T-helper 17 cell (primary cell): ENCODE data around the gene LIPH. TPM values are rescaled to one million over a fixed set of nuclear protein-coding genes. Genes with fewer than 3 reads are reported as not detected.
"Not testable (repeated sequence)": the region's sequence is repeated elsewhere in the genome, so short reads cannot be mapped to it uniquely, and the experiment has no call there.

ENCODE experiments used
- ATAC-seq: fragments of 150-1000 bp; cut with Tn5 transposase; 2 replicates; pipeline ENCODE4 v1.10.0; 2021; ENCODE audit warnings: mild to moderate bottlenecking, moderate library complexity
- DNase-seq, 3 donors: peaks; one replicate each; pipeline versions ENCODE4 v3.0.0 to v3.0.0-alpha.2; 2020 to 2021
- H3K9me3 ChIP-seq: one replicate; pipeline ENCODE4 v1.7.0; 2013; ENCODE audit warnings: low read length, mild to moderate bottlenecking; ENCODE audit not compliant: control insufficient read depth, poor library complexity, severe bottlenecking
- H3K27ac Mint-ChIP-seq: one replicate; pipeline ENCODE4 v1.8.0; 2022; ENCODE audit warnings: mild to moderate bottlenecking, moderate library complexity, mixed read lengths
- H3K27me3 Mint-ChIP-seq: one replicate; pipeline ENCODE4 v1.8.0; 2022; ENCODE audit warnings: mixed read lengths
- H3K36me3 Mint-ChIP-seq: one replicate; pipeline ENCODE4 v1.8.0; 2022; ENCODE audit warnings: low read depth, mixed read lengths
- H3K4me1 Mint-ChIP-seq: one replicate; pipeline ENCODE4 v1.8.0; 2022; ENCODE audit warnings: mild to moderate bottlenecking, mixed read lengths
- H3K4me3 Mint-ChIP-seq: one replicate; pipeline ENCODE4 v1.8.0; 2022; ENCODE audit warnings: mild to moderate bottlenecking, moderate library complexity, mixed read lengths
- total RNA-seq, 4 donors: library from RNA in 2 of 4; stranded (reverse) in 2 of 4; gene quantifications; one replicate each; pipeline ENCODE4 v1.2.3 and lab custom pipeline; 2022 to 2026

The LIPH gene
- total RNA-seq, 2 donors from 2014 or later: 0.32 to 1.7 TPM

GRCh38 chr3:185498503-185499396 lies 53.6 kb downstream of the LIPH start, which contains the start of gene TMEM41A:
TMEM41A (minus strand) TSS chr3:185499035; CDS start chr3:185498961, 74 bp downstream.
- ATAC-seq (peak; percentile 99), DNase-seq (peak; percentile 76 to 86 (median 78))
- peak within 1 kb of the TSS; percentile 67 for H3K27ac Mint-ChIP-seq
- H3K4me3 Mint-ChIP-seq: peak within 1 kb of the TSS; percentile 95
- H3K36me3 Mint-ChIP-seq: peaks cover 9% of the 10 kb centered on the region
- no peaks in the 10 kb centered on the region for H3K9me3 ChIP-seq
- H3K4me1 Mint-ChIP-seq: peaks cover 18% of the 10 kb centered on the region
- no peaks in the 10 kb centered on the region for H3K27me3 Mint-ChIP-seq

- Mint-ChIP-seq H3K27ac (no peak overlapping the region), H3K27me3 (no peaks in the 10 kb centered on the region), H3K4me3 (peak overlapping the region; percentile 43), H3K4me1 (peaks cover 5% of the 10 kb centered on the region), H3K36me3 (peaks cover 10% of the 10 kb centered on the region)
- ATAC-seq (no peak), DNase-seq (no peak)
- H3K9me3 ChIP-seq: no peaks in the 10 kb centered on the region
Observed at GRCh38 chr3:185490241-185490640, 62.1 kb downstream of the LIPH start.

DNA sequence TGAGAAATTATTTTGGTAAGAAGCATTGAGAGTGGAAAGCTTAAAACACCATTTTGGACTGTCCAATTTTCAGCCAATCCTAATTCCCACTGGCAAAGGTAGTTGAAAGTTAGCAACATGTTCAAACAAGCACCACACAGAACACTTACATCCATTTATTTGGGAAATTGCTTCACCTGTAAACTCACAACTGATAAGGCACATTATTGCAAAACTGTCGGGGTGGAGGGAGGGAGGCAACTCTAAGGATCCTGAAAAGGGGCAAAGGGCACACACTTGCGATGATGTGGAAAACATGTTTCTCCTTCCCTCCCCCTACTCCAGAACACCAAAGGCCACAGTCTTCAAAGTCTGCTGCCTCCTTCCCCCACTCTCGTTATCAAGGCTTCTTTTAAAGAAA lies 62.9 kb downstream of the LIPH start:
- Mint-ChIP-seq H3K4me3 (no peak overlapping the region), H3K27me3 (no peaks in the 10 kb centered on the region), H3K4me1 (peaks cover 5% of the 10 kb centered on the region), H3K27ac (no peak overlapping the region), H3K36me3 (peaks cover 9% of the 10 kb centered on the region)
- ATAC-seq (no peak), DNase-seq (no peak)
- no peaks in the 10 kb centered on the region for H3K9me3 ChIP-seq

DNA sequence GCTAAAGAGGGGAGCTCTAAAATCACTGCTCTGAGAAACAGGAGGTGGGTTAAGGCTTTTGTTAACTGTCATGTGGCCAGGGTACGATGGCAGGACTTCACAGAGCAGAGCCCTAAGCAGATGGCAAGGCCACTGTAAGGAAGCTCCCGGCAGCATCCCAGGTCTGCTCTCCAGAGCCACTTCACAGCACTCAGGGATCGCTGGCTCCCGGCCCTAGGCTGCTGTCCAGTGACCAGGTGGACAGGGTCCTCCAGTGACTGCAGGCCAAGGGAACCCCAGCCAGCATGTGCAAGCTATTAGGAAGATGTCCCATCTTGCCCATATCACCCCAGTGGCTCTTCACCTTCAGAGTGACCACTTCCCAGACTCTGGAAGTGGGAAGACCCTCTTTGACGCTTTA lies 63.9 kb downstream of the LIPH start:
- DNase-seq (no peak), ATAC-seq (no peak)
- no peaks in the 10 kb centered on the region for H3K9me3 ChIP-seq
- Mint-ChIP-seq H3K4me3 (no peak overlapping the region), H3K36me3 (peaks cover 4% of the 10 kb centered on the region), H3K27ac (no peak overlapping the region), H3K4me1 (peaks cover 2% of the 10 kb centered on the region), H3K27me3 (no peaks in the 10 kb centered on the region)

DNA sequence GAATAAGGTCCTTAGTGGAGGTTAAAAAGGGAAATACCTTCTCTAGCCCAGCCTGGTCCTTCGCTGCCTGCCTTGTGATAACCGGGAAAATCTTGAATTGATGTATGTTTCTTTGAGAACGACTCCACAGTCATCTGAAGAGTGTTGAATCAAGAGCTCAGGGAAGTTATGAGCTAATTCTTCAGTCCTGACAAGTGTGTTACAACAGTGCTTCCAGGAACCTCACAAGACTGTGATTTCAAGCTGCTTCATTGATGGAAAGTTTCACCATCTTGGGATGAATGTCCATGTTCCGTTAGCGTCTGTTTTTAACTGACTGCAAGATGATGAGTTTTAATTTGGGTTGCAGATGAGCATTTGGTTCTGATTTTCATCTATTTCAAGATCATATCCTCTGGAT lies 66.0 kb downstream of the LIPH start:
- DNase-seq (no peak), ATAC-seq (no peak)
- peaks cover 4% of the 10 kb centered on the region for H3K4me1 Mint-ChIP-seq
- H3K4me3 Mint-ChIP-seq: no peak overlapping the region
- H3K27me3 Mint-ChIP-seq: no peaks in the 10 kb centered on the region
- no peak overlapping the region for H3K27ac Mint-ChIP-seq
- no peaks in the 10 kb centered on the region for H3K9me3 ChIP-seq
- H3K36me3 Mint-ChIP-seq: peaks cover 8% of the 10 kb centered on the region

GRCh38 chr3:185484296-185484695 lies 68.1 kb downstream of the LIPH start:
- Mint-ChIP-seq H3K27ac (no peak overlapping the region), H3K36me3 (peaks cover 8% of the 10 kb centered on the region), H3K4me3 (no peak overlapping the region), H3K27me3 (no peaks in the 10 kb centered on the region), H3K4me1 (peaks cover 4% of the 10 kb centered on the region)
- ATAC-seq (no peak), DNase-seq (no peak)
- H3K9me3 ChIP-seq: no peaks in the 10 kb centered on the region

DNA sequence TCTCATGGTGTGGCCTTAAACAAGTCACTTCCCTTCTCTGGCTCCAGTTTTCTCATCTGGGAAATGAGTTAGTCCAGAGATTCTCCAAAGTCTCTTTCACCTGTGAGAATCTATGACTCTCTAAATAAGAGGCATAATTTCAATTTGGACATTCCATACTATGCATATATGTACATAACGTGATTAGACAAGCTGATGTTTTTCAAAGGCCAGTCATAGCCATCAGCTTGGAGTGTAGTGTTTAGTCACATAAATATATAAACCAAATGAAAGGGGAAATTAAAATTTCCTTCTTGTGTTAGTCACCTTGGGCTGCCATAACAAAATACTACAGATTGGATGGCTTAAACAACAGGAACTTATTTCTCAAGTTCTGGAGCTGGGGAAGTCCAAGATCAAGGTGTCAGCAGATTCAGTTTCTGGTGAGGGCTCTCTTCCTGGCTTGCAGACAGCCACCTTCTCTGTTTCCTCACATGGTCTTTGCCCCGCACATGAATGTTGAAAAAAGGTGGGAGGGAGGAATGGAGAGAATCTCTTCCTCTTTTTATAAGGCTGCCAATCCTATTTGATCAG lies 72.9 kb downstream of the LIPH start:
- Mint-ChIP-seq H3K27ac (no peak overlapping the region), H3K4me1 (peaks cover 7% of the 10 kb centered on the region), H3K27me3 (no peaks in the 10 kb centered on the region), H3K36me3 (peaks cover 8% of the 10 kb centered on the region), H3K4me3 (no peak overlapping the region)
- no peaks in the 10 kb centered on the region for H3K9me3 ChIP-seq
- DNase-seq: no peak
- no peak for ATAC-seq

DNA sequence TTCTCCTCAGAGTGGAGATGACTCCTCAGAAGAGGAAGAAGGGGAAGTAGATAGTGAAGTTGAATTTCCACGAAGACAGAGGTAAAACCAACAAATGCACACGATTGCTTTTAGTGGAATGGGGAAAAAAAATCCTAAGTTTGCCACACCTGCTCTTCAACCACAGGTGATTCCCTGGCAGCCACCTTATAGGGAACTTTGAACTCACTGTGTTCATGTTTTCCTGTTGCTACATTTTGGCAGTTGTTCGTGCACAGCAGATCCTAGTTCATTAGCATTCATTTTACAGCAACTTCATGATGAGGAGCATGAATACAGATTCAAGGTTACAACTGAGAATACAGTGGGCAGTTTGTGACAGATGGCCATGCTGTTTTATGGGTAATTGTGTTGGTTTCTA lies 75.1 kb downstream of the LIPH start:
- Mint-ChIP-seq H3K27ac (no peak overlapping the region), H3K4me1 (peaks cover 3% of the 10 kb centered on the region), H3K36me3 (peaks cover 8% of the 10 kb centered on the region), H3K4me3 (no peak overlapping the region), H3K27me3 (no peaks in the 10 kb centered on the region)
- ATAC-seq (no peak), DNase-seq (no peak)
- no peaks in the 10 kb centered on the region for H3K9me3 ChIP-seq

DNA sequence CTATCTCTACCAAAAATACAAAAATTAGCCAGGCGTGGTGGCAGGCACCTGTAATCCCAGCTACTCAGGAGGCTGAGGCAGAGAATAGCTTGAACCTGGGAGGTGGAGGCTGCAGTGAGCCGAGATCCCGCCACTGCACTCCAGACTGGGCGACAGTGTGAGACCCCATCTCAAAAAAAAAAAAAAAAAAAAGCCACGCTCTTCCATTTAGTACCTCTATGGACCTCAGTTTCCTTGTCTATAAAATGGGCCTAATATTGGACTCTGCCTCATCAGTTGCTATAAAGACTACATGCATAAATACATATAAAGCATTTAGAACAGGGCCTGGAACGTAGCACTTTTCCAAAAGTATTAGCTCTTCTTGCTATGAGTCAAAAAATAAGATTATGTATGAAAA lies 77.5 kb downstream of the LIPH start:
- H3K9me3 ChIP-seq, H3K27me3 Mint-ChIP-seq, H3K4me1 Mint-ChIP-seq, H3K36me3 Mint-ChIP-seq, H3K27ac Mint-ChIP-seq, ATAC-seq, DNase-seq, H3K4me3 Mint-ChIP-seq: not testable (repeated sequence)

GRCh38 chr3:185473290-185473815 lies 79.0 kb downstream of the LIPH start:
- Mint-ChIP-seq H3K27ac (no peak overlapping the region), H3K4me1 (peaks cover 7% of the 10 kb centered on the region), H3K36me3 (peaks cover 7% of the 10 kb centered on the region), H3K27me3 (no peaks in the 10 kb centered on the region), H3K4me3 (no peak overlapping the region)
- ATAC-seq (no peak), DNase-seq (no peak)
- no peaks in the 10 kb centered on the region for H3K9me3 ChIP-seq

DNA sequence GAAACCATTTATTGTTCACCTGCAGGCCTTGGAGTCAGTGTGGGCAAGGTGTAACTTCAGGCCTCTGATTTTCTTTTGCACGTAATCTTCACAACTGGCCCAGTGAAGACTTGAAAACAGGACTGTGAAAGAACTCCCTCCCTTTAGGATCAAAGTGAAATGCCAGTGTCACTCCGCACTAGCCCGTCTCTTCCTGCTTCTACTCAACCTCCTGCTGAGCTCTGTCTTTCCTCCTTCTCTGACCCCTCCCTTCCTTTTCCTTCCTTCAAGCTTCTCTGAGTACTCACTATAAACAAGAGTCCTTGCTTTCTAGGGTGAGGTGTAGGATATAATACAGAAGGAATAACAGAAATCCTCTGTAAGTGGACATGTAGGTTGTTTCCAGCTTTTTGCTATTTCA lies 82.1 kb downstream of the LIPH start:
- H3K27ac Mint-ChIP-seq: no peak overlapping the region
- H3K9me3 ChIP-seq: no peaks in the 10 kb centered on the region
- H3K4me1 Mint-ChIP-seq: peaks cover 4% of the 10 kb centered on the region
- ATAC-seq (no peak), DNase-seq (no peak)
- H3K27me3 Mint-ChIP-seq: no peaks in the 10 kb centered on the region
- H3K4me3 Mint-ChIP-seq: no peak overlapping the region
- peaks cover 7% of the 10 kb centered on the region for H3K36me3 Mint-ChIP-seq

DNA sequence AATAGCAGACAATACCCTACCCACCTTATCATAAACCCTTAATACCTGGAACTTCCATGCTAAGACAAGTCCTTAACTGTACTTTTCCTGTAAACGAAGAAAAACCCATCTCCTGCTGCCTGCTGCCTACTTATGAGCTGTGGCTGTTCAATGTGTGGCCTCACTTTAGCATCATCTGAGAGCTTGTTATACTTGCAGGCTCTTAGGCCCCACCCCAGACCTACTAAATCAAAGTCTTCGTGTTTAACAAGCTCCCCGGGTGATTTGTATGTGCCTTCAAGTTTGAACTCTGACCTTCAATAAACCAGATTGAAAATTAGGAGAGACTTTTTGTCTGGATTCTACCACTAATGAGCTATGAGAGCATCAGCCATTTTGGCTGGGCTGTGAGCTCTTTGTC lies 82.8 kb downstream of the LIPH start:
- no peak overlapping the region for H3K4me3 Mint-ChIP-seq
- ATAC-seq (no peak), DNase-seq (no peak)
- no peaks in the 10 kb centered on the region for H3K9me3 ChIP-seq
- no peak overlapping the region for H3K27ac Mint-ChIP-seq
- peaks cover 7% of the 10 kb centered on the region for H3K36me3 Mint-ChIP-seq
- H3K27me3 Mint-ChIP-seq: no peaks in the 10 kb centered on the region
- H3K4me1 Mint-ChIP-seq: peaks cover 4% of the 10 kb centered on the region

DNA sequence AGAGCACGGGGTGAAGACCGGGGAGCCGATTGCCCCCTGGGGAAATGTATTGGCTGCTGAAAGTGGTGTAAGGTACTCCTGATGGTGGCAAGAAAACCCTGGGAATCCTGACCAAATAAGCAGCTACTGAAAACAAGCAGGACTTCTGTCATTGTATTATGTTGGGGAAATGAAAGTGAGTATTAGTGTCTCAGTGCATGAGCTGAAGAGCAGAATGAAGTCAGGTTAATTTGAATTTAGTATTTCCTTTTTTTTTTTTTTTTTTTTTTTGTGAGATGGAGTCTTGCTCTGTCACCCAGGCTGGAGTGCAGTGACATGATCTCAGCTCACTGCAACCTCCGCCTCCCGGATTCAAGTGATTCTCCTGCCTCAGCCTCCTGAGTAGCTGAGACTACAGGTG lies 86.3 kb downstream of the LIPH start:
- not testable (repeated sequence) for DNase-seq, H3K36me3 Mint-ChIP-seq, H3K27ac Mint-ChIP-seq, ATAC-seq, H3K27me3 Mint-ChIP-seq, H3K9me3 ChIP-seq, H3K4me3 Mint-ChIP-seq, H3K4me1 Mint-ChIP-seq
